Muscle of back (tissue), 11 donors: ENCODE measurements around the gene RNF213. TPM values are rescaled to one million over a fixed set of nuclear protein-coding genes. Genes with fewer than 3 reads are reported as not detected.

Experiments used
- DNase-seq, 3 donors: peaks; one replicate each; pipeline versions ENCODE4 v3.0.0 to v3.0.0-alpha.2; 2013
- polyA plus RNA-seq, 10 donors: library from polyadenylated mRNA; unstranded; fragments of 120-200 nt; gene quantifications; one replicate each; pipeline ENCODE4 v1.2.1, GENCODE V29; 2013; ENCODE audit not compliant: insufficient read length in 10 of 10

The RNF213 gene
- polyA plus RNA-seq, 10 donors, result 23.7 to 58.7 (median 36.2) TPM

- no peak for DNase-seq
Observed at GRCh38 chr17:80429356-80430275, 169.0 kb downstream of the RNF213 start.

GRCh38 chr17:80430446-80431245 lies 170.0 kb downstream of the RNF213 start:
- no peak for DNase-seq

GRCh38 chr17:80431246-80432195 lies 170.9 kb downstream of the RNF213 start:
- no peak for DNase-seq

DNA sequence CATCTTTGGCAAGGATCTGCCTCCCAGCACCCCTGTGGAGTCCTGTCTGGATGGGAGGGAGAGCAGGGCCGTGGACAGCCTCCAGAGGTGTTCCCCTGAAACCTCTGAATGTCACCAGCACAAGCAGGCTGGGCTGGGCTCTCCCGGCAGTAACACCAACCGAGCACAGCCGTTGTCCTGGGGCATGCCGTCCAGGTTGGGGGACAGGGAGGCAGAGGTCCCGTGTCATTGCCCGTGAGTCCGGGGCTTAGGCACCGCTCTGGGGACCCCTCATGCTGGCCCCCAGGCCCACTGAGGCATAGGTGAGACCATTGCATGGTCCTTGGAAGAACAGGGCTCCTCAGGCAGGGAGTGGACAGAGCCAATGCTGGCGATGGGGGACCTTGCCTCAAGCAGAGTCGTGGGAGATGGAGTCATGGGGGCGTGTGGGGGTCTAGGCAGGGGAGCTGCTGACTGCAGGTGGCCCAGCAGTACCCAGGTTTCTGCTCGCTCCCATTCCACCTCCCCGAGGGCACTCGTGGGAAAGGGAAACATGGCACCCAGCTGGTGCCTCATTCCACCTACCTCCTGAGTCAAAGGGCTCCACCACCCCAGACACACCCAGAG lies 171.8 kb downstream of the RNF213 start:
- DNase-seq, result no peak

DNA sequence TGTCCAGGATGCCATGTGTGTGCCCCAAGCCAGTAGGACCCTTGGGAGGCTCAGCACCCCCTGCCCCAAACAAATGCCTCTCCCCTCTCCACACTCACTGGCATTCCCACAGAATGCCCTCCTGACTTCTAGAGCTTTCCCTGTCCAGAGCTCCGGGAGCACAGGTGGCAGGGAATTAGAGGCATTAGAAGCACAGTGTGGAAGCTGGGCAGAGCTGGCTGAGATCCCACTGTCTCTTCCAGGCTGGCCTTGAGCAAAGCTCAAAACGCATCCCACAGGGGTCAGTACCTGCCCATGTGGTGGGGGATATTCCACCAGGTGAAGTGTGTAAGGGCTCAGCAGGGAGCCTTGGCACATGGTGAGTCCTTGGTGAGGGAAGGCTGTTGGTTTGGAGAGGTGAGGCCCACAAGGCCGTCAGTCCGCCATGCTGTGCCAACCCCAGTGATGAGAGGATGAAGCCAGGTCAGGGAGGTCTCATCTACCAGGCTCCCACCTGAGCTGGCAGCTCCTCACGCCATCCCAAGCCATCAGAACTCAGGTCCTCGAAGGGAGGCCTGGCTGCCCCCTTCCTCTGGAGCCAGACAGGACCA lies 172.4 kb downstream of the RNF213 start:
- no peak for DNase-seq

GRCh38 chr17:80433916-80434666 lies 173.4 kb downstream of the RNF213 start:
- no peak for DNase-seq

DNA sequence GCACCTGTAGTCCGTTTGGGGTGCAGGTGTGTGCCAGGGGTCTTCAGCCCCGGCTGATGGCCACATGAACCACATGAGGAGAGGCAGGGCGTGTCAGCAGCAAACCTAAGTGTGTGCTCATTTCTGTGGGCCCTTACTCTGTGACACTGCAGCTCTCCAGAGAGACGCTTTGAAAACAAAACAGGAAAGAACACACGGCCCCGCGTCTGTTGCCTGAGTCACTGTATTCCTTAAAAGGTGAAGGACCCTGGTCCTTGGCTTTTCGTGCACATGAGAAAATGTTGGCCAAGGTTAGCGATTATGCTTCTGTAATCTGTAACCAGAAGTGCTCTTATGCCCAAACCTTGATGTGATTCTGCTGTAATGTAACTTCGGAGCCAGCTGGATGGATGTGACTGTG lies 176.9 kb downstream of the RNF213 start:
- DNase-seq, result no peak

- DNase-seq, result no peak
Observed at GRCh38 chr17:80438806-80439205, 178.2 kb downstream of the RNF213 start.

DNA sequence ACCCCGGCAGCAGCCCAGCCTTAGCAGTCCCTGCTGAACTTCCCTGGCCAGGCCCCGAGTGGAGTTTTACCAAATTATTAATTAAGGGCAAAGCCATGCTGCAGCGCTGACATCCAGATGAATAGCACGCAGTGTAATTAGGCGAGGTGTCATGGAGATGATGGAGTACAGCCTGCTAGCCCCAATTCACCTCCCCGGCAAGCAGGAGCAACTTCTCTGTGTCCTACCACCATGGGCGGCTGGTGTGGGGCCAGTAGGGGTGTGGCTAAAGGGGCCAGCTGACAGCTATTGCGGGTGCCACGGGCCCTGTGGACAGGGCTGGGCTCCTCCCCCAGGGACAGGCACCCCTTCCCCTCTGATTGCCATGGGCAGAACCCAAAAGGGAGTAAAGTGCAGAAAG lies 178.8 kb downstream of the RNF213 start:
- DNase-seq, result no peak

DNA sequence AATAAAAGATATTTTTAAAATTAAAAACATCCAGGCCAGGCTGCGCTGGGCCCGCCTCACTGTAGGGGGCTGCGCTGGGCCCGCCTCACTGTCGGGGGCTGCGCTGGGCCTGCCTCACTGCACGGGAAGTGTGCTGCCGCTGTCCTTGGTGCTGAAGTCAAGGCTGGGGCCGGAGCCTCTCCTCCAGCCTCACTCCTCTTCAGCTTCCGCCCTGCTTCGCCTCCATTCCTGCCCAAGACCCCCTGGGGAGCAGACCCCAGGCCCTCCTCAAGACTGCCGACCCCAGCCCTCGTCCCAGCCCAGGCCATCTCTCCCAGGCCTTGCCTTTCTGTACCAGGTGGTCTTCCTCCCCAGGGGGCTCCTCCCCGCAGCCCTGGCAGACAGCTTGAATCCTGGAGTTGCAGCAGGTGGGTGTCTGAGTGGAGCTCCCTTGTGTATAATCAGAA lies 180.5 kb downstream of the RNF213 start:
- DNase-seq, result peak; percentile 44 to 82 (median 73)

DNA sequence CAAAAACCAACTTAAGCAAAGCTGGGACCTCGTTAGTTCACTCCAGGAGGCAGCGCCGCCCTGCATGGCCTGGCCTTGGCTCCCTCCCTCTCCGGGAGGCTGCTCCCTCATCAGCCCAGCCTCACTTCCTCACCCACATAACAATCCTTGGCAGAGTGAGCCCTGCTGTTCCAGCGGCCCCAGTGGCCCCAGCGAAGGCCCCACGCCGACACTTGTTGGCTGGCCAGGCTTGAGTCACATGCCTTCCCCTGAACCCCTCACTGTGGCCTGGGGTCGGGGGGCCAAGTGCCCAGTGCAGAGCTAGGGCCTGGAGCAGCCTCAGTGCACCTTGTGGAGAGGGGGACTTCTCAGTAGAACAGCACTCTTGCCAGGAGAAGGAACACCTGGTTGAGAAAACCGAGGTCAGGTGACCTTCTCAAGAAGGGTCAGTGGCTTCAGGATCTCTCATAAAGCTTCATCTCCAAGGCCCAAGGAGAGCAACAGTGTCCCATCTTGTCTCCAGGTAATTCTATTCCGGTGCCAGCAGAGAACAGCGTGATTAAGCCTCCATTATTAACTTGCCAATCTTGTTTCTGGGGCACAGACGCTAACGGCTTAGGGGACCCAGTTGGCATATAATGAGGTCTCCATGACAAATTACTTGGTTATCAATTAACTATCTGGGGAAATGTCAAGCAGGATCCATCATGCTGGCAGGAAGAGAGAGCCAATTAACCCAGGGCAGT lies 181.1 kb downstream of the RNF213 start:
- DNase-seq, result no peak

DNA sequence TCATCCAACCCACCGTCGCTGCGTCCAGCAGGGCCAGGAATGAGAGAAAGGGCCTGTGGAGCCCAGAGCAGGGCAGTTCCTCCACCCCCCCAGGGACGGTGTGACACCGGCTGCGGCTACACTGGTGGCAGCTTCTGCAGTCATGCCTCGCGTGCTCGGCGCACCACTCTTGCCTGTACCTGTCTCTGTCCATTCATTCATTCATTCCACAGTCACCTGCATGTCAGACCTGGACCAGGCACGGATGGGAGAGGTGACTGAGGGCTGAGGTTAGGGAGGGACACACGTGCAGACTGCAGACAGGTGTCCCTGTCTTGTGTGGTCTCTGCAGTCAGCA lies 181.6 kb downstream of the RNF213 start:
- no peak for DNase-seq

DNA sequence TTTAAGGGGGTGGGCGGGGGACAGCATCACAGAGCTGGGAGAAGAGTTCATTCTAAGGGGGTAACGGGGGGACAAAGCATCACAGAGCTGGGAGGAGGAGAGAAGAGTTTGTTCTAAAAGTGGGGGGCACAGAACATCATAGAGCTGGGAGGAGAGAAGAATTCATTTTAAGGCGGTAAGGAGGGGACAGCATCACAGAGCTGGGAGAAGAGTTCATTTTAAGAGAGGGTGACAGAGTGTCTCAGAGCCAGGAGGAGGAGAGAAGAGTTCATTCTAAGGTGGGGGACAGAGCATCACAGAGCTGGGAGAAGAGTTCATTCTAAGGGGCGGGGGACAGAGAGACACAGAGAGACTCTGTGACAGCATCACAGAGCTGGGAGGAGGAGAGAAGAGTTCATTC lies 182.1 kb downstream of the RNF213 start:
- DNase-seq, result no peak

DNA sequence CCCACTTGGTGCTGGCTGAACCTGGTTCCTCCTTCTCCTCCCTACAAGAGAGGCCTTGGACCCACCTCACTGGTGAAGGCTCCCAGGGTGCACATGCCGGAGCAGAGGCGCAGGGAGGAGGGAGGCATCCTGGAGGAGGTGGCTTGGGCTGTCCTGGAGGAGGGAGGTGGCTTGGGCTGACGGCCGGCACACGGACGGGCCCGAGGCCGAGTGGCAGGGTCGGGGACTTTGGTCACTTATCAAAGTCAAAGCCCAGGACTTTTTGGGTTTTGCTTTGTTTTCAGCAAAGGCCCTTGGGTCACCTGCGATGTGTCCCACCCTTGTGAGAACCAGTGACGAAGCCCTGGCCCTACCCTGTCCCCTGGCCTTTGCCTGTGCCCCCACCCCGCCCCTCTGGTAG lies 182.8 kb downstream of the RNF213 start:
- no peak for DNase-seq

- DNase-seq, result no peak
Observed at GRCh38 chr17:80443916-80444643, 183.4 kb downstream of the RNF213 start.

DNA sequence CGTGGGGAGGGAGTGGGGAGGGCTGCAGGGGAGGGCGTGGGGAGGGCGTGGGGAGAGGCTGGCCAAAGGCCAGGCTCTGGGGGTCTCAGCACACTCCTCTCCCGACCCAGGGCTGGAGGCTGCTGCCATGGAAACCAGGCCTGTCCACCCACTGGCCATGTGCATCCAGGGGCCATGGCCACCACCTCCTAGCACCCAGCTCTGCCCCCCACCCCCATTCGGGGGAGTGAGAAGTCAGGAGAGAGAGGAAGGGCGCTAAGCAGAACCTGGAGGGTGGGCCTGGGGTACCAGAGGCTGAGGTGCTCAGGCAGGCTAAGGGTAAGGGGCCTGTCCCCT lies 184.0 kb downstream of the RNF213 start:
- no peak for DNase-seq

DNA sequence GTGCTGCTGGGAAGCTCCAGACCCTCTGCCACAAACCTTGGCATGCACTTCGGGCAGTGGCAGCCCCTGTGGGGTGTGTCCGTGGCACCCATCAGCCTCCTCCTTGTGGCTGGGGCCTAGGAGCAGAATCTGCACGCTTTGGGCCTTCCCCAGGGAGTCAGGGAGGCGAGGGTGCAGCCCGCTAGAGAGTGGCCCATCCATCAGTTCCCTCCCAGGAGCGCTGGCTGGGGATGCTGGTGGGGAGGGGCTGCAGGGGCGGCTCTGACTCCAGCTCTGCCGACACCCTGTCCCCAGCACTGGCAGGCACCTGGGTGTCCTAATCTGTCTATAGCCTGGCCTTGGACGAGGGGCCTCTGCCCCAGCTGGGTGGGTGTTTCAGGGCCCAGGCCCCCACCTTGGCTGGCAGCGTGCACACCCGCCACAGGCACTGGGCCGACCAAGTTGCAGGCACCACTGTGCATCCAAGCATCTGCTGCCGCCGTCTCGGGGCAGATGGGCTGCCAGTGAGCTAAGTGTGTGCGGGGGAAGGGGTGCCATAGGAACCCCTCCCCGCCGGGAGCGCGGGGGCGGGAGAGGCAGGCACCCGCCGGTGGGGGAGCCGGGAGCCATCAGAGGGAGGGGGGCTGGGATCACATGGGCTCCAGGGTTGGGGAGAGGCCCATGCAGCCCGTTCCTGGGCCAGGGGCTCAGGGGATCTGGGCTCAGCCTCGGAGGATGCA lies 184.5 kb downstream of the RNF213 start:
- DNase-seq, result no peak

DNA sequence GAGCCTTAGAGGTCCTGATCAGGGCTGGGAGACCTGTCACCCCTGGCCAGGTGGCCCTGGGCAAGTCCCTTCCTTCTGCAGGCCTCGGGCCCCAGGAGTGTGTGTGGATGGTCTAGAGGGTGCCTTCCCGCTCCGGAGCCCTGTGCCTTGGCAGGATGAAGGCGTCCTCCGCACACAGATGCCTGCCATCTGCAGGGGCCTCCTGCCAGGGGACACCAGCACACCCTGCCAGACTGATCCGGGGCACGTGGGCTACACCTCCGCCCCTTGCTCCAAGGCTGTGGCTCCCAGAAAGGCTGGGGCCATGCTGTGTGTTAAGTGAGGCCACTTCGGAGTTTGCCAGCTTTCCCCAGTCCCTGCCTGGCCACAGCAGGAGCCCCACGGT lies 185.1 kb downstream of the RNF213 start:
- no peak for DNase-seq
